Body of pancreas (tissue), 4 donors: Measurements from ENCODE around the gene RAB34. TPM values are rescaled to one million over a fixed set of nuclear protein-coding genes. Genes with fewer than 3 reads are reported as not detected.

ENCODE experiments used
- ATAC-seq: fragments of 150-250 bp; one replicate; pipeline ENCODE4 v1.9.1; 2016
- DNase-seq, 4 donors: peaks; one replicate each; pipeline ENCODE4 v3.0.0-alpha.2; 2019
- H3K27ac ChIP-seq, 4 donors: fragments of 200-600 bp; sonication (generic); 1 replicate in 3 of 4; 2 replicates in 1 of 4; pipeline versions ENCODE4 v1.5.1 to v1.6.1; 2016 to 2019; ENCODE audit warnings: mild to moderate bottlenecking in 1 of 4, mixed read lengths in 1 of 4, moderate library complexity in 1 of 4
- H3K27me3 ChIP-seq, 2 donors: fragments of 200-600 bp; sonication (generic); one replicate each; pipeline ENCODE4 v1.6.0; 2016; ENCODE audit warnings: mild to moderate bottlenecking in 1 of 2
- H3K36me3 ChIP-seq, 2 donors: fragments of 200-600 bp; sonication (generic); replicated peaks in 1 of 2; 2 replicates each; pipeline ENCODE4 v1.5.1; 2016; ENCODE audit warnings: low read depth in 2 of 2; ENCODE audit not compliant: insufficient read depth in 1 of 2
- H3K4me1 ChIP-seq: fragments of 200-600 bp; sonication (generic); one replicate; pipeline ENCODE4 v1.6.0; 2016
- H3K4me3 ChIP-seq, 2 donors: fragments of 200-600 bp; sonication (generic); 1 replicate in 1 of 2; 2 replicates in 1 of 2; pipeline ENCODE4 v1.5.1; 2016 to 2019
- H3K9me3 ChIP-seq, 3 donors: fragments of 200-600 bp; sonication (generic); 1 replicate in 2 of 3; 2 replicates in 1 of 3; pipeline ENCODE4 v1.5.1; 2016
- CTCF ChIP-seq, 7 experiments: fragments of 450-650 bp in 4 of 7; fragments of 200-600 bp in 3 of 7; sonication (generic) in 3 of 7; IDR thresholded peaks; one replicate each; pipeline ENCODE4 v1.5.1; 2016 to 2019; ENCODE audit warnings: antibody characterized with exemption in 7 of 7
- POLR2A ChIP-seq, 3 donors: fragments of 450-650 bp; IDR thresholded peaks; one replicate each; pipeline ENCODE4 v1.6.1; 2016; ENCODE audit warnings: antibody characterized with exemption in 3 of 3, mild to moderate bottlenecking in 2 of 3
- WGBS, 2 donors: methylation state at CpG; one replicate each; pipeline ENCODE4 v1.1.5; 2017; 5-methylcytosine and 5-hydroxymethylcytosine counted together
- intact Hi-C: fragments of 100-400 bp; cut with DNase I; formaldehyde crosslinking; loops from one replicate; pipeline ENCODE4 v1.15.1; 2023
- total RNA-seq, 2 donors: library from RNA; depleted of rRNA; stranded (reverse); fragments of >200 nt; gene quantifications; one replicate each; pipeline ENCODE4 v1.1.0, GENCODE V29; 2016

RAB34 gene
- total RNA-seq, 2 donors from 2014 or later: 18.2 to 61.3 TPM

- Histone ChIP-seq H3K9me3 (no peaks in the 10 kb centered on the region), H3K4me1 (peaks cover 30% of the 10 kb centered on the region), H3K27ac (peak overlapping the region in 3 of 4 donors; percentile 71 to 77 (median 76)), H3K36me3 (peaks cover 8 to 14% of the 10 kb centered on the region in 2 donors), H3K27me3 (peaks cover 0 to 6% of the 10 kb centered on the region in 2 donors), H3K4me3 (no peak overlapping the region)
- intact Hi-C loops: no loop called here
- DNase-seq (no peak), ATAC-seq (no peak)
- TF ChIP-seq CTCF (IDR thresholded peaks at IDR 0.05): no peak
- no peak for TF ChIP-seq POLR2A (IDR thresholded peaks at IDR 0.05)
- WGBS, 2 donors: 62 to 79% methylated on average over 18 of the region's 18 CpGs
These were observed 809 bp upstream of the RAB34 start for GRCh38 chr17:28718333-28719020.

GRCh38 chr17:28716740-28717577 is 709 bp downstream of the RAB34 start:
- 26 to 91% methylated on average over 10 to 61 of the region's 63 CpGs for WGBS, 2 donors
- H3K4me3 ChIP-seq: no peak overlapping the region
- ATAC-seq (no peak), DNase-seq (no peak)
- H3K27ac ChIP-seq: peak overlapping the region in 3 of 4 donors; percentile 38 to 77 (median 76)
- peaks cover 24% of the 10 kb centered on the region for H3K4me1 ChIP-seq
- TF ChIP-seq CTCF (IDR thresholded peaks at IDR 0.05) (no peak), POLR2A (IDR thresholded peaks at IDR 0.05) (no peak)
- H3K36me3 ChIP-seq: no peaks in the 10 kb centered on the region
- peaks cover 0 to 6% of the 10 kb centered on the region in 2 donors for H3K27me3 ChIP-seq
- intact Hi-C loops: no loop called here
- H3K9me3 ChIP-seq: no peaks in the 10 kb centered on the region

- Histone ChIP-seq H3K27ac (no peak overlapping the region), H3K4me3 (no peak overlapping the region), H3K9me3 (no peaks in the 10 kb centered on the region), H3K27me3 (peaks cover 0 to 6% of the 10 kb centered on the region in 2 donors), H3K36me3 (no peaks in the 10 kb centered on the region), H3K4me1 (peaks cover 18% of the 10 kb centered on the region)
- TF ChIP-seq CTCF (IDR thresholded peaks at IDR 0.05) (no peak), POLR2A (IDR thresholded peaks at IDR 0.05) (no peak)
- intact Hi-C loops: no loop called here
- WGBS, 2 donors: 75 to 96% methylated on average over 2 of the region's 2 CpGs
- ATAC-seq (no peak), DNase-seq (no peak)
These were observed 2.5 kb downstream of the RAB34 start for GRCh38 chr17:28715217-28715616.

GRCh38 chr17:28714281-28714680 is 3.4 kb downstream of the RAB34 start:
- DNase-seq (no peak), ATAC-seq (no peak)
- peaks cover 18% of the 10 kb centered on the region for H3K4me1 ChIP-seq
- no peak overlapping the region for H3K27ac ChIP-seq
- H3K4me3 ChIP-seq: no peak overlapping the region
- 50 to 70% methylated on average over 1 to 3 of the region's 3 CpGs for WGBS, 2 donors
- TF ChIP-seq POLR2A (IDR thresholded peaks at IDR 0.05): no peak
- TF ChIP-seq CTCF (IDR thresholded peaks at IDR 0.05): no peak
- no peaks in the 10 kb centered on the region for H3K36me3 ChIP-seq
- no peaks in the 10 kb centered on the region for H3K9me3 ChIP-seq
- intact Hi-C loops: loop anchor here (5.0 kb wide), 1 partner anchor 52 kb away; the partner anchor contains the start of genes SDF2 and SUPT6H
- H3K27me3 ChIP-seq: peaks cover 0 to 6% of the 10 kb centered on the region in 2 donors
